ENCODE measurements around the gene TGFBR3L. TPM values are rescaled to one million over a fixed set of nuclear protein-coding genes. Genes with fewer than 3 reads are reported as not detected.

Gene TGFBR3L
- total and polyA plus RNA-seq, 10 of the 15 experiments (the other 5 are each of a cell fraction or from before 2014, with no cell fraction given): 0.20 to 0.23 TPM; not detected in 8

DNA sequence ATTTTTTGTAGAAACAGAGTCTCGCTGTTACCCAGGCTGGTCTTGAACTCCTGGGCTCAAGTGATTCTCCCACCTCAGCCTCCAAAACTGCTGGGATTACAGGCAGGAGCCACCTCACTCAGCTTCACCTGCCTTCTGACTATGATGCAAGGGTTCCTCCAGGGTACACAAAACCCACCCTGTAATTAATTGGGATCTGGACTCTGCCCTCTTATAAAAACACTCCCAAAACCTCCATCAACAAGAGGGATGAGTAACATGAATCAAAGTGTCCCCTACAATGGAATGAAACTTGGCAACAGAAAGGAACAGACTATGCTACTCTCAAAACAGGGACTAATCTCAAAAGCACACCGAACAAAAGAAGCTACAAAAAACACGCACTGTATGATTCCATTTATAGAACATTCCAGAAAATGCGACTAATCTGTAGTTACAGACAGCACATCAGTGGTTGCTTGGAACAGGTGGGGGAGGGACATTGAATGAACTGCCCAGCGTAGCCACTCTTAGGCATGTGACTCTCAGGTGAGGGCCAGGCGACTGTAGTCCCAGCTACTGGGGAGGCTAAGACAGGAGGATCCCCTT, 37.3 kb upstream of the TGFBR3L start:
- Histone ChIP-seq H3K4me1 (ENCODE audit: control insufficient read depth, insufficient read depth, low read length) (no peaks in the 10 kb centered on the region), H2AFZ (ENCODE audit: control insufficient read depth, low read depth, low read length) (no peak overlapping the region), H4K20me1 (ENCODE audit: control insufficient read depth, insufficient read depth) (no peaks in the 10 kb centered on the region), H3K4me2 (ENCODE audit: control insufficient read depth, insufficient read depth) (no peak overlapping the region), H3K4me3 (no peak overlapping the region), H3K27ac (ENCODE audit: control insufficient read depth, insufficient read depth) (no peak overlapping the region), H3K9ac (ENCODE audit: control insufficient read depth, insufficient read depth, low read length) (no peak overlapping the region), H3K36me3 (ENCODE audit: control insufficient read depth in 2 of 2, insufficient read depth in 2 of 2, low read length in 1 of 2) (no peaks in the 10 kb centered on the region), H3K9me3 (replicated peaks; ENCODE audit: control insufficient read depth, insufficient read depth, low read length) (no peaks in the 10 kb centered on the region), H3K27me3 (replicated peaks in 1 of 2; ENCODE audit: control insufficient read depth in 2 of 2, insufficient read depth in 2 of 2, low read length in 1 of 2) (peaks cover 2 to 3% of the 10 kb centered on the region in 2 experiments; a peak in 2 of 4 replicates), H3K79me2 (ENCODE audit: control insufficient read depth, insufficient read depth, low read length) (no peaks in the 10 kb centered on the region)
- SMC1A ChIA-PET (ENCODE audit: uncharacterized antibody, unreplicated experiment): no interaction called here
- 59% methylated on average over 6 of the region's 6 CpGs for WGBS (ENCODE audit: insufficient coverage, insufficient replicate concordance, low lambda C conversion rate, missing lambda C conversion rate)
- intact Hi-C loops (cut with micrococcal nuclease; ENCODE audit: unreplicated experiment): no loop called here
- no peak for DNase-seq (ENCODE audit: low read depth, low spot score)
- no peak for ATAC-seq
- TF ChIP-seq, protein P1, sequence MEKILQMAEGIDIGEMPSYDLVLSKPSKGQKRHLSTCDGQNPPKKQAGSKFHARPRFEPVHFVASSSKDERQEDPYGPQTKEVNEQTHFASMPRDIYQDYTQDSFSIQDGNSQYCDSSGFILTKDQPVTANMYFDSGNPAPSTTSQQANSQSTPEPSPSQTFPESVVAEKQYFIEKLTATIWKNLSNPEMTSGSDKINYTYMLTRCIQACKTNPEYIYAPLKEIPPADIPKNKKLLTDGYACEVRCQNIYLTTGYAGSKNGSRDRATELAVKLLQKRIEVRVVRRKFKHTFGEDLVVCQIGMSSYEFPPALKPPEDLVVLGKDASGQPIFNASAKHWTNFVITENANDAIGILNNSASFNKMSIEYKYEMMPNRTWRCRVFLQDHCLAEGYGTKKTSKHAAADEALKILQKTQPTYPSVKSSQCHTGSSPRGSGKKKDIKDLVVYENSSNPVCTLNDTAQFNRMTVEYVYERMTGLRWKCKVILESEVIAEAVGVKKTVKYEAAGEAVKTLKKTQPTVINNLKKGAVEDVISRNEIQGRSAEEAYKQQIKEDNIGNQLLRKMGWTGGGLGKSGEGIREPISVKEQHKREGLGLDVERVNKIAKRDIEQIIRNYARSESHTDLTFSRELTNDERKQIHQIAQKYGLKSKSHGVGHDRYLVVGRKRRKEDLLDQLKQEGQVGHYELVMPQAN (conservative IDR thresholded peaks at IDR 0.05): no peak
- POLR2A ChIA-PET: no interaction called here
- no TSS peak for BruUV-seq (replicated peaks)
- CTCF ChIA-PET: interaction anchor here (0.8 kb wide), 1 partner anchor 8 kb away, joined by 4 read pairs; no protein-coding TSS in a partner anchor
- no peak for FAIRE-seq
- RAD21 ChIA-PET (ENCODE audit: unreplicated experiment): no interaction called here
- in situ Hi-C loops (cut with MboI): no loop called here

DNA sequence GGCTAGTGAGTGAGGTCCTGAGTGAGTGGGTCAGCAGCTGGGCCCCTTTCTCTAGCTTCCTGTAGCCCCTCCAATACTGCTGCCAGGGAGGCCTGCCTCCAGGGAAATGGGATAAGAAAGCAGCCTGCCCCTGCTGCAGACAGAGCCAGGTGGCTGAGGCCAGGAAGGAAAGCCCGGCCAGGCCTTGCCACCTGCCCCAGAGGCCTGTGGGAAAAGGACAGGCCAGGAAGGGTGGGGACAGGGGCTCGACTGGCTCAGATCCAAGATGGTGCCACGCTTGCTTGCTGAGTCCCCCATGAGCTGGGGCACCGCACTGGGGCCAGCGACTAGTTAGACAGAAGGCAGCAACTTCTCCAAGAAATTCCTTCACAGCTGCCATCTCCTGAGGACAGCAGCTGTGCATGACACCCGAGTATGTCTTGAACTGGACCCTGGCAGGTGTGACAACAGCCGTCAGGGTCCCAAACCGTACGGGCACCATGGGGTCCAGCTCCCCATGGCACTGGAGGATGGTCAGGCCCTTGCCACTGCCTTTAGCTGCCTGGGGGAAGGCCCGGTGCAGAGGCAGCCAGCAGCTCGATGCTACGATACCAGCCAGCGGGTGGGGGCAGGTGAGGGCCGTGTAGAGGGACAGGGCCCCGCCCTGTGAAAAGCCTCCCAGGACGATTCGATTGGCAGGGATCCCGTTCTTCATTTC, 35.4 kb upstream of the TGFBR3L start:
- no peaks in the 10 kb centered on the region for H3K9me3 ChIP-seq (replicated peaks; ENCODE audit: control insufficient read depth, insufficient read depth, low read length)
- H3K9ac ChIP-seq (ENCODE audit: control insufficient read depth, insufficient read depth, low read length): no peak overlapping the region
- BruUV-seq (replicated peaks): no TSS peak
- H3K36me3 ChIP-seq (ENCODE audit: control insufficient read depth in 2 of 2, insufficient read depth in 2 of 2, low read length in 1 of 2): no peaks in the 10 kb centered on the region
- no peak overlapping the region for H2AFZ ChIP-seq (ENCODE audit: control insufficient read depth, low read depth, low read length)
- no peak overlapping the region for H3K27ac ChIP-seq (ENCODE audit: control insufficient read depth, insufficient read depth)
- RAD21 ChIA-PET (ENCODE audit: unreplicated experiment): no interaction called here
- in situ Hi-C loops (cut with MboI): no loop called here
- SMC1A ChIA-PET (ENCODE audit: uncharacterized antibody, unreplicated experiment): no interaction called here
- no peaks in the 10 kb centered on the region for H3K79me2 ChIP-seq (ENCODE audit: control insufficient read depth, insufficient read depth, low read length)
- intact Hi-C loops (cut with micrococcal nuclease; ENCODE audit: unreplicated experiment): no loop called here
- 53% methylated on average over 18 of the region's 18 CpGs for WGBS (ENCODE audit: insufficient coverage, insufficient replicate concordance, low lambda C conversion rate, missing lambda C conversion rate)
- H3K4me1 ChIP-seq (ENCODE audit: control insufficient read depth, insufficient read depth, low read length): no peaks in the 10 kb centered on the region
- no peaks in the 10 kb centered on the region for H3K27me3 ChIP-seq (replicated peaks in 1 of 2; ENCODE audit: control insufficient read depth in 2 of 2, insufficient read depth in 2 of 2, low read length in 1 of 2)
- DNase-seq (ENCODE audit: low read depth, low spot score) (no peak), ATAC-seq (no peak), FAIRE-seq (no peak)
- H3K4me2 ChIP-seq (ENCODE audit: control insufficient read depth, insufficient read depth): no peak overlapping the region
- CTCF ChIA-PET: interaction anchor here (1.0 kb wide), 1 partner anchor 27 kb away, joined by 3 read pairs; no protein-coding TSS in a partner anchor
- H3K4me3 ChIP-seq: no peak overlapping the region
- POLR2A ChIA-PET: interaction anchor here (0.9 kb wide), 1 partner anchor 10 kb away, joined by 3 read pairs; no protein-coding TSS in a partner anchor
- no peaks in the 10 kb centered on the region for H4K20me1 ChIP-seq (ENCODE audit: control insufficient read depth, insufficient read depth)
- TF ChIP-seq IRF4 (IDR thresholded peaks at IDR 0.05; ENCODE audit: low read depth, low read length) (no peak), ZSCAN29 (IDR thresholded peaks at IDR 0.05) (no peak), ZNF217 (IDR thresholded peaks at IDR 0.05) (no peak), CHD2 (IDR thresholded peaks at IDR 0.05; ENCODE audit: borderline replicate concordance, low read depth, low read length) (no peak), RCOR1 (conservative IDR thresholded peaks at IDR 0.05; ENCODE audit: low read depth, low read length) (no peak), BCL3 (IDR thresholded peaks at IDR 0.05; ENCODE audit: borderline replicate concordance, insufficient read depth, low read depth, low read length, poor library complexity, severe bottlenecking) (no peak)
- TF ChIP-seq, protein P2, sequence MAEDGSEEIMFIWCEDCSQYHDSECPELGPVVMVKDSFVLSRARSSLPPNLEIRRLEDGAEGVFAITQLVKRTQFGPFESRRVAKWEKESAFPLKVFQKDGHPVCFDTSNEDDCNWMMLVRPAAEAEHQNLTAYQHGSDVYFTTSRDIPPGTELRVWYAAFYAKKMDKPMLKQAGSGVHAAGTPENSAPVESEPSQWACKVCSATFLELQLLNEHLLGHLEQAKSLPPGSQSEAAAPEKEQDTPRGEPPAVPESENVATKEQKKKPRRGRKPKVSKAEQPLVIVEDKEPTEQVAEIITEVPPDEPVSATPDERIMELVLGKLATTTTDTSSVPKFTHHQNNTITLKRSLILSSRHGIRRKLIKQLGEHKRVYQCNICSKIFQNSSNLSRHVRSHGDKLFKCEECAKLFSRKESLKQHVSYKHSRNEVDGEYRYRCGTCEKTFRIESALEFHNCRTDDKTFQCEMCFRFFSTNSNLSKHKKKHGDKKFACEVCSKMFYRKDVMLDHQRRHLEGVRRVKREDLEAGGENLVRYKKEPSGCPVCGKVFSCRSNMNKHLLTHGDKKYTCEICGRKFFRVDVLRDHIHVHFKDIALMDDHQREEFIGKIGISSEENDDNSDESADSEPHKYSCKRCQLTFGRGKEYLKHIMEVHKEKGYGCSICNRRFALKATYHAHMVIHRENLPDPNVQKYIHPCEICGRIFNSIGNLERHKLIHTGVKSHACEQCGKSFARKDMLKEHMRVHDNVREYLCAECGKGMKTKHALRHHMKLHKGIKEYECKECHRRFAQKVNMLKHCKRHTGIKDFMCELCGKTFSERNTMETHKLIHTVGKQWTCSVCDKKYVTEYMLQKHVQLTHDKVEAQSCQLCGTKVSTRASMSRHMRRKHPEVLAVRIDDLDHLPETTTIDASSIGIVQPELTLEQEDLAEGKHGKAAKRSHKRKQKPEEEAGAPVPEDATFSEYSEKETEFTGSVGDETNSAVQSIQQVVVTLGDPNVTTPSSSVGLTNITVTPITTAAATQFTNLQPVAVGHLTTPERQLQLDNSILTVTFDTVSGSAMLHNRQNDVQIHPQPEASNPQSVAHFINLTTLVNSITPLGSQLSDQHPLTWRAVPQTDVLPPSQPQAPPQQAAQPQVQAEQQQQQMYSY (CRISPR knock-in tag; IDR thresholded peaks at IDR 0.05): no peak

Data from GM12878 (cell line).